Stomach (tissue), 9 donors: ENCODE measurements around the gene COL23A1. TPM values are rescaled to one million over a fixed set of nuclear protein-coding genes. Genes with fewer than 3 reads are reported as not detected.

Source experiments
- DNase-seq, 2 donors: peaks; one replicate each; pipeline versions ENCODE4 v3.0.0 to v3.0.0-alpha.2; 2013 to 2019
- H3K27ac ChIP-seq, 5 donors: fragments of 200-600 bp in 4 of 5; sonication (generic) in 4 of 5; one replicate each; pipeline ENCODE4 v1.5.1; 2013 to 2019; ENCODE audit warnings: mild to moderate bottlenecking in 1 of 5, moderate library complexity in 1 of 5
- H3K27me3 ChIP-seq, 3 donors: fragments of 200-600 bp; sonication (generic); one replicate each; pipeline ENCODE4 v1.5.1; 2017 to 2019; ENCODE audit warnings: mixed run types in 1 of 3
- H3K36me3 ChIP-seq, 4 donors: fragments of 200-600 bp; sonication (generic); 1 replicate in 3 of 4; 2 replicates in 1 of 4; pipeline ENCODE4 v1.5.1; 2016 to 2019
- H3K4me1 ChIP-seq, 4 donors: fragments of 200-600 bp; sonication (generic); one replicate each; pipeline ENCODE4 v1.5.1; 2016 to 2019
- H3K4me3 ChIP-seq, 4 donors: fragments of 200-600 bp; sonication (generic) in 3 of 4; one replicate each; pipeline ENCODE4 v1.5.1; 2016 to 2019; ENCODE audit warnings: mild to moderate bottlenecking in 1 of 4
- H3K9me3 ChIP-seq, 4 donors: fragments of 200-600 bp; sonication (generic); one replicate each; pipeline ENCODE4 v1.5.1; 2016 to 2019
- CTCF ChIP-seq, 7 experiments: fragments of 450-650 bp in 4 of 7; fragments of 200-600 bp in 3 of 7; sonication (generic) in 3 of 7; IDR thresholded peaks; one replicate each; pipeline ENCODE4 v1.5.1; 2016 to 2019; ENCODE audit warnings: antibody characterized with exemption in 7 of 7, control low read depth in 2 of 7, mild to moderate bottlenecking in 1 of 7
- EP300 ChIP-seq: sonication (generic); formaldehyde crosslinking; IDR thresholded peaks from one replicate; pipeline ENCODE4 v1.6.1; 2017; ENCODE audit warnings: antibody characterized with exemption
- POLR2A ChIP-seq, 4 donors: fragments of 450-650 bp; IDR thresholded peaks; one replicate each; pipeline ENCODE4 v1.6.1; 2016; ENCODE audit warnings: antibody characterized with exemption in 4 of 4, control low read depth in 2 of 4, mild to moderate bottlenecking in 1 of 4, moderate library complexity in 1 of 4
- POLR2AphosphoS5 ChIP-seq, 3 donors: sonication (generic); formaldehyde crosslinking; IDR thresholded peaks; one replicate each; pipeline ENCODE4 v1.6.1; 2016; ENCODE audit warnings: antibody characterized with exemption in 3 of 3
- WGBS, 5 donors: extraction: QIAGEN DNeasy Blood & Tissue Kit in 3 of 5; methylation state at CpG; one replicate each; pipeline versions ENCODE4 v1.1.5 to v1.1.7; 2013 to 2018; 5-methylcytosine and 5-hydroxymethylcytosine counted together
- intact Hi-C: fragments of 100-400 bp; cut with DNase I; formaldehyde crosslinking; loops from one replicate; pipeline ENCODE4 v1.15.1; 2023; ENCODE audit warnings: low total_unique reads
- polyA plus RNA-seq, 3 donors: library from polyadenylated mRNA; stranded (reverse); fragments of 200-250 nt; gene quantifications; one replicate each; pipeline ENCODE4 v1.2.3, GENCODE V29; 2013
- total RNA-seq, 5 donors: library from RNA; depleted of rRNA; stranded (reverse); fragments of >200 nt; gene quantifications; one replicate each; pipeline versions ENCODE4 v1.1.0 to v1.2.3, GENCODE V29; 2014 to 2016
- donor health status: healthy with polysubstance abuse.
- donor health status: Bipolar disorder and iron deficiency.
- donor health status: healthy.

Gene COL23A1
- total and polyA plus RNA-seq, 8 donors = under 0.01 to 7.0 (median 1.4) TPM

GRCh38 chr5:178247481-178248456 is 342.4 kb downstream of the COL23A1 start:
- TF ChIP-seq POLR2A (IDR thresholded peaks at IDR 0.05) (no peak), EP300 (no peak), CTCF (IDR thresholded peaks at IDR 0.05) (no peak), POLR2AphosphoS5 (IDR thresholded peaks at IDR 0.05) (no peak)
- intact Hi-C loops = no loop called here
- no peak for DNase-seq
- no peak overlapping the region for H3K27ac ChIP-seq
- H3K4me1 ChIP-seq = no peaks in the 10 kb centered on the region
- no peaks in the 10 kb centered on the region for H3K27me3 ChIP-seq
- H3K4me3 ChIP-seq = no peak overlapping the region
- no peaks in the 10 kb centered on the region for H3K9me3 ChIP-seq
- 67 to 81% (median 69%) methylated on average over 21 to 24 of the region's 24 CpGs for WGBS, 5 donors
- no peaks in the 10 kb centered on the region for H3K36me3 ChIP-seq

GRCh38 chr5:178246624-178247279 is 343.4 kb downstream of the COL23A1 start:
- intact Hi-C loops = no loop called here
- no peaks in the 10 kb centered on the region for H3K4me1 ChIP-seq
- 69 to 86% (median 79%) methylated on average over 15 of the region's 15 CpGs for WGBS, 5 donors
- DNase-seq = no peak
- H3K27ac ChIP-seq = no peak overlapping the region
- H3K4me3 ChIP-seq = no peak overlapping the region
- no peaks in the 10 kb centered on the region for H3K27me3 ChIP-seq
- H3K9me3 ChIP-seq = no peaks in the 10 kb centered on the region
- H3K36me3 ChIP-seq = no peaks in the 10 kb centered on the region
- TF ChIP-seq EP300 (no peak), CTCF (IDR thresholded peaks at IDR 0.05) (no peak), POLR2AphosphoS5 (IDR thresholded peaks at IDR 0.05) (no peak), POLR2A (IDR thresholded peaks at IDR 0.05) (no peak)

- no peak for DNase-seq
- no peak overlapping the region for H3K27ac ChIP-seq
- peaks cover 0 to 8% (median 1%) of the 10 kb centered on the region in 4 donors for H3K4me1 ChIP-seq
- no peaks in the 10 kb centered on the region for H3K9me3 ChIP-seq
- H3K27me3 ChIP-seq = no peaks in the 10 kb centered on the region
- H3K36me3 ChIP-seq = no peaks in the 10 kb centered on the region
- WGBS, 5 donors = 78 to 87% (median 86%) methylated on average over 2 of the region's 2 CpGs
- intact Hi-C loops = no loop called here
- TF ChIP-seq EP300 (no peak), POLR2AphosphoS5 (IDR thresholded peaks at IDR 0.05) (no peak), POLR2A (IDR thresholded peaks at IDR 0.05) (no peak), CTCF (IDR thresholded peaks at IDR 0.05) (no peak)
- H3K4me3 ChIP-seq = no peak overlapping the region
Observed at GRCh38 chr5:178245389-178245788, 344.8 kb downstream of the COL23A1 start.

GRCh38 chr5:178244576-178244975 is 345.6 kb downstream of the COL23A1 start:
- Histone ChIP-seq H3K27me3 (no peaks in the 10 kb centered on the region), H3K4me3 (no peak overlapping the region), H3K9me3 (no peaks in the 10 kb centered on the region), H3K4me1 (peaks cover 0 to 12% (median 4%) of the 10 kb centered on the region in 4 donors), H3K27ac (no peak overlapping the region), H3K36me3 (no peaks in the 10 kb centered on the region)
- intact Hi-C loops = no loop called here
- TF ChIP-seq CTCF (IDR thresholded peaks at IDR 0.05) = no peak
- no peak for TF ChIP-seq POLR2AphosphoS5 (IDR thresholded peaks at IDR 0.05)
- TF ChIP-seq EP300 = no peak
- no peak for TF ChIP-seq POLR2A (IDR thresholded peaks at IDR 0.05)
- DNase-seq = no peak
- 70 to 89% (median 72%) methylated on average over 2 of the region's 2 CpGs for WGBS, 5 donors
